Heart left ventricle (tissue), 16 donors: ENCODE data around the gene USP13. TPM values are rescaled to one million over a fixed set of nuclear protein-coding genes. Genes with fewer than 3 reads are reported as not detected.

ENCODE experiments used
- ATAC-seq, 4 donors: fragments of 200-7000 bp; cut with Tn5 transposase; one replicate each; pipeline ENCODE4 v1.9.1; 2020 to 2022; ENCODE audit warnings: moderate library complexity in 4 of 4, mild to moderate bottlenecking in 3 of 4, moderate number of reproducible peaks in 1 of 4
- DNase-seq, 5 donors: peaks; one replicate each; pipeline ENCODE4 v3.0.0-alpha.2; 2020
- H3K27ac ChIP-seq, 12 donors: fragments of 200-600 bp; sonication (generic) in 4 of 12; one replicate each; pipeline versions ENCODE4 v1.5.0 to v1.8.0; 2016 to 2022; ENCODE audit warnings: mild to moderate bottlenecking in 2 of 12
- H3K27me3 ChIP-seq, 9 donors: fragments of 200-600 bp; sonication (generic) in 2 of 9; one replicate each; pipeline versions ENCODE4 v1.5.1 to v1.8.0; 2016 to 2022; ENCODE audit warnings: mild to moderate bottlenecking in 3 of 9
- H3K36me3 ChIP-seq, 9 donors: fragments of 200-600 bp; sonication (generic) in 2 of 9; one replicate each; pipeline versions ENCODE4 v1.5.0 to v1.8.0; 2018 to 2022; ENCODE audit warnings: mild to moderate bottlenecking in 2 of 9
- H3K4me1 ChIP-seq, 12 donors: fragments of 200-600 bp; sonication (generic) in 4 of 12; one replicate each; pipeline versions ENCODE4 v1.5.0 to v1.8.0; 2016 to 2022; ENCODE audit warnings: mild to moderate bottlenecking in 3 of 12
- H3K4me3 ChIP-seq, 12 donors: fragments of 200-600 bp; sonication (generic) in 4 of 12; one replicate each; pipeline versions ENCODE4 v1.5.0 to v1.8.0; 2017 to 2022; ENCODE audit warnings: mild to moderate bottlenecking in 9 of 12, moderate library complexity in 4 of 12
- H3K9me3 ChIP-seq, 12 donors: fragments of 200-600 bp; sonication (generic) in 4 of 12; one replicate each; pipeline versions ENCODE4 v1.5.0 to v1.8.0; 2016 to 2022; ENCODE audit warnings: mild to moderate bottlenecking in 1 of 12
- POLR2A ChIP-seq, 2 donors: fragments of 450-650 bp; IDR thresholded peaks; one replicate each; pipeline ENCODE4 v1.6.1; 2017; ENCODE audit warnings: antibody characterized with exemption in 2 of 2, mild to moderate bottlenecking in 2 of 2, moderate library complexity in 2 of 2
- WGBS, 4 donors: extraction: QIAGEN DNeasy Blood & Tissue Kit in 2 of 4; methylation state at CpG; one replicate each; pipeline versions ENCODE4 v1.1.5 to v1.1.7; 2013 to 2018; 5-methylcytosine and 5-hydroxymethylcytosine counted together
- intact Hi-C, 10 donors: fragments of 100-400 bp; cut with DNase I; formaldehyde crosslinking; loops; one replicate each; pipeline versions ENCODE4 v1.11.1 to v1.14.2; 2022
- polyA plus RNA-seq, 2 donors: library from polyadenylated mRNA; stranded (reverse); fragments of 200-250 nt; gene quantifications; one replicate each; pipeline ENCODE4 v1.2.3, GENCODE V29; 2013
- total RNA-seq, 9 donors: library from RNA; depleted of rRNA in 2 of 9; stranded (reverse); fragments of >200 nt in 2 of 9; fragmentation: NEBNext Ultra II Directional in 3 of 9; extraction: Animal tissue kit (Norgen Biotek cat#: 25700) in 3 of 9; gene quantifications; one replicate each; pipeline versions ENCODE4 v1.1.0 to v1.2.4, GENCODE V29; 2016 to 2023
- TF ChIP-seq, protein P1 (sequence below), 12 donors: fragments of 200-600 bp; sonication (generic) in 4 of 12; IDR thresholded peaks; one replicate each; pipeline versions ENCODE4 v1.5.0 to v1.8.0; 2018 to 2022; ENCODE audit warnings: antibody characterized with exemption in 12 of 12, mild to moderate bottlenecking in 5 of 12
- donor health status: ischemic (EF 13 %, LVEDD 7.1; RV severe dilation, severe dysfunction).
- donor health status: healthy with polysubstance abuse.
- donor health status: DM: no; HTN: yes; CAD: no.
- donor health status: DM: no; HTN: no; CAD: no.
- donor health status: ischemic (EF 25% LVEDD 6.9; RV normal size, moderate dysfunction).
- donor health status: ischemic (EF 25% LVEDD 5.7; RV mildly dilated, moderate dysfunction).
- donor health status: healthy.
- donor health status: DM: yes; HTN: yes; CAD: no.
- donor health status: ischemic (EF 35%, LVEDD 5.7; RV mildly dilated, moderate dysfunction).
- donor health status: nonischemic (EF 11% LVEDD 7.7; RV severe dilation, severe dysfunction).
- donor health status: DM: yes; HTN: yes; CAD: no.
- donor health status: PGD.
- donor health status: ischemic (EF 29% LVEDD 5.4; RV normal size, mild dysfunction).
- donor health status: nonischemic (EF 23%, LVEDD 6.1; RV moderate dilation, normal function).

The USP13 gene
- total and polyA plus RNA-seq, 11 donors, result 29.2 to 287 (median 137) TPM

DNA sequence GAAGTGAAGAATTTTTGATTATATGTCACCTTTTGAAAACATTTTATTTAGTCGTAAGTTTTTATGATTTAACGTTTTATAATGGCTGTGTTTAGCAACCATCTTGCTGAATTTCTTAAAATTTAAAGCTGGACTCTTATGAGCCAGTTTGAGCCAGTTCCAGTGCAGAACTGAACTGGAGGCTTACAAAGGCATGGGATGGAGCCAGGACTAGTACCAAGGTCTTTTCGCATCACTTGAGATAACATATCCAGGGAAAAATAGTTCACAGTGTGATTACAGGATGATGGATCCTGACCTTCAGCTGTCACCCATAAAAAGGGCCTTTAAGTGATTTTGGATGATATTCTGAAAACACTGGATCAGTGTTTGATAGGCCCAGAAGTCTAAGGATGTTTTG is 51.0 kb downstream of the USP13 start:
- Histone ChIP-seq H3K4me3 (no peak overlapping the region), H3K27me3 (no peaks in the 10 kb centered on the region), H3K4me1 (peaks cover 0 to 37% (median 8%) of the 10 kb centered on the region in 12 donors), H3K9me3 (no peaks in the 10 kb centered on the region), H3K27ac (peak overlapping the region in 3 of 12 donors; percentile 10 to 54 (median 18)), H3K36me3 (peaks cover 0 to 22% (median 6%) of the 10 kb centered on the region in 9 donors)
- intact Hi-C loops, result no loop called here
- ATAC-seq (no peak), DNase-seq (no peak)
- TF ChIP-seq, protein P1, sequence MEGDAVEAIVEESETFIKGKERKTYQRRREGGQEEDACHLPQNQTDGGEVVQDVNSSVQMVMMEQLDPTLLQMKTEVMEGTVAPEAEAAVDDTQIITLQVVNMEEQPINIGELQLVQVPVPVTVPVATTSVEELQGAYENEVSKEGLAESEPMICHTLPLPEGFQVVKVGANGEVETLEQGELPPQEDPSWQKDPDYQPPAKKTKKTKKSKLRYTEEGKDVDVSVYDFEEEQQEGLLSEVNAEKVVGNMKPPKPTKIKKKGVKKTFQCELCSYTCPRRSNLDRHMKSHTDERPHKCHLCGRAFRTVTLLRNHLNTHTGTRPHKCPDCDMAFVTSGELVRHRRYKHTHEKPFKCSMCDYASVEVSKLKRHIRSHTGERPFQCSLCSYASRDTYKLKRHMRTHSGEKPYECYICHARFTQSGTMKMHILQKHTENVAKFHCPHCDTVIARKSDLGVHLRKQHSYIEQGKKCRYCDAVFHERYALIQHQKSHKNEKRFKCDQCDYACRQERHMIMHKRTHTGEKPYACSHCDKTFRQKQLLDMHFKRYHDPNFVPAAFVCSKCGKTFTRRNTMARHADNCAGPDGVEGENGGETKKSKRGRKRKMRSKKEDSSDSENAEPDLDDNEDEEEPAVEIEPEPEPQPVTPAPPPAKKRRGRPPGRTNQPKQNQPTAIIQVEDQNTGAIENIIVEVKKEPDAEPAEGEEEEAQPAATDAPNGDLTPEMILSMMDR (IDR thresholded peaks at IDR 0.05), result no peak
- no peak for TF ChIP-seq POLR2A (IDR thresholded peaks at IDR 0.05)
- 69 to 84% (median 83%) methylated on average over 3 of the region's 3 CpGs for WGBS, 4 donors

- intact Hi-C loops, result no loop called here
These were observed 53.4 kb downstream of the USP13 start for GRCh38 chr3:179706233-179706632.

GRCh38 chr3:179710079-179710478 is 57.2 kb downstream of the USP13 start:
- H3K4me3 ChIP-seq, result no peak overlapping the region
- TF ChIP-seq POLR2A (IDR thresholded peaks at IDR 0.05), result no peak
- TF ChIP-seq, protein P1 (IDR thresholded peaks at IDR 0.05), result no peak
- H3K27ac ChIP-seq, result peak overlapping the region in 3 of 12 donors; percentile 10 to 23 (median 14)
- peaks cover 0 to 45% (median 7%) of the 10 kb centered on the region in 9 donors for H3K36me3 ChIP-seq
- WGBS, 4 donors, result 83 to 88% (median 85%) methylated on average over 5 of the region's 5 CpGs
- peaks cover 0 to 43% (median 6%) of the 10 kb centered on the region in 12 donors for H3K4me1 ChIP-seq
- DNase-seq (no peak), ATAC-seq (no peak)
- H3K9me3 ChIP-seq, result no peaks in the 10 kb centered on the region
- intact Hi-C loops, result loop anchor here in 1 of 10 donors (5.0 kb wide), 1 partner anchor 43 kb away; no protein-coding TSS in a partner anchor
- H3K27me3 ChIP-seq, result no peaks in the 10 kb centered on the region

More at GRCh38 chr3:179706233-179706632, 53.4 kb downstream of the USP13 start:
- H3K27ac ChIP-seq, result peak overlapping the region in 4 of 12 donors; percentile 27 to 37 (median 36)
- H3K4me1 ChIP-seq, result peaks cover 0 to 39% (median 10%) of the 10 kb centered on the region in 12 donors
- ATAC-seq, result peak in 3 of 4 donors; percentile 25 to 44 (median 43)
- TF ChIP-seq POLR2A (IDR thresholded peaks at IDR 0.05), result no peak
- H3K27me3 ChIP-seq, result no peaks in the 10 kb centered on the region
- H3K4me3 ChIP-seq, result no peak overlapping the region
- H3K36me3 ChIP-seq, result peaks cover 0 to 42% (median 8%) of the 10 kb centered on the region in 9 donors
- H3K9me3 ChIP-seq, result no peaks in the 10 kb centered on the region
- WGBS, 4 donors, result 55 to 60% (median 59%) methylated on average over 1 of the region's 1 CpG
- no peak for DNase-seq

GRCh38 chr3:179713643-179714090 is 60.8 kb downstream of the USP13 start:
- peak; percentile 67 to 85 (median 76) for ATAC-seq
- Histone ChIP-seq H3K4me3 (no peak overlapping the region), H3K36me3 (peaks cover 0 to 37% (median 3%) of the 10 kb centered on the region in 9 donors), H3K4me1 (peaks cover 0 to 40% (median 8%) of the 10 kb centered on the region in 12 donors), H3K9me3 (no peaks in the 10 kb centered on the region), H3K27ac (peak overlapping the region in 11 of 12 donors; percentile 61 to 92 (median 80)), H3K27me3 (no peaks in the 10 kb centered on the region)
- WGBS, 4 donors, result 49 to 58% (median 54%) methylated on average over 6 of the region's 6 CpGs
- no peak for TF ChIP-seq POLR2A (IDR thresholded peaks at IDR 0.05)
- TF ChIP-seq, protein P1 (IDR thresholded peaks at IDR 0.05), result no peak
- intact Hi-C loops, result loop anchor here in 1 of 10 donors (5.0 kb wide), 1 partner anchor 46 kb away; no protein-coding TSS in a partner anchor
- no peak for DNase-seq
